Small intestine (tissue), 7 donors: ENCODE results near the gene RHOA. TPM values are rescaled to one million over a fixed set of nuclear protein-coding genes. Genes with fewer than 3 reads are reported as not detected.

Source experiments
- DNase-seq, 2 donors: peaks; one replicate each; pipeline versions ENCODE4 v3.0.0 to v3.0.0-alpha.2; 2013
- FAIRE-seq: peaks from 2 replicates; lab custom pipeline; 2012; peaks lifted over from hg19 to GRCh38; lab: Jason Lieb, UNC
- H3K27ac ChIP-seq, 3 donors: one replicate each; pipeline ENCODE4 v1.5.1; 2013; ENCODE audit warnings: low read length in 2 of 3, mild to moderate bottlenecking in 2 of 3, control low read depth in 1 of 3, inconsistent platforms in 1 of 3, low read depth in 1 of 3, moderate library complexity in 1 of 3
- H3K27me3 ChIP-seq, 3 donors: one replicate each; pipeline ENCODE4 v1.6.1; 2013; ENCODE audit warnings: low read length in 3 of 3, inconsistent platforms in 1 of 3; ENCODE audit not compliant: control insufficient read depth in 3 of 3, insufficient read depth in 3 of 3
- H3K36me3 ChIP-seq, 3 donors: one replicate each; pipeline ENCODE4 v1.6.1; 2013; ENCODE audit warnings: low read length in 3 of 3, inconsistent platforms in 1 of 3, low read depth in 1 of 3, mild to moderate bottlenecking in 1 of 3, moderate library complexity in 1 of 3; ENCODE audit not compliant: control insufficient read depth in 3 of 3, insufficient read depth in 2 of 3
- H3K4me1 ChIP-seq, 3 donors: one replicate each; pipeline ENCODE4 v1.6.1; 2013; ENCODE audit warnings: low read length in 2 of 3, inconsistent platforms in 1 of 3, low read depth in 1 of 3, mild to moderate bottlenecking in 1 of 3, moderate library complexity in 1 of 3; ENCODE audit not compliant: control insufficient read depth in 3 of 3, insufficient read depth in 2 of 3
- H3K4me3 ChIP-seq, 3 donors: one replicate each; pipeline ENCODE4 v1.5.1; 2013; ENCODE audit warnings: low read length in 3 of 3, control low read depth in 1 of 3, inconsistent platforms in 1 of 3, low read depth in 1 of 3, mild to moderate bottlenecking in 1 of 3, moderate library complexity in 1 of 3
- H3K9me3 ChIP-seq, 2 donors: one replicate each; pipeline ENCODE4 v1.6.1; 2013; ENCODE audit warnings: low read depth in 1 of 2, low read length in 1 of 2; ENCODE audit not compliant: control insufficient read depth in 2 of 2, insufficient read depth in 1 of 2
- WGBS, 3 donors: extraction: QIAGEN DNeasy Blood & Tissue Kit; methylation state at CpG; one replicate each; pipeline ENCODE4 v1.1.7; 2013; 5-methylcytosine and 5-hydroxymethylcytosine counted together
- polyA plus RNA-seq, 4 donors: library from polyadenylated mRNA; stranded (reverse) in 3 of 4; unstranded in 1 of 4; fragments of 200-250 nt in 3 of 4; fragments of 120-200 nt in 1 of 4; gene quantifications; one replicate each; pipeline versions ENCODE4 v1.2.1 to v1.2.3, GENCODE V29; 2013
- donor health status: healthy with polysubstance abuse.
- donor health status: control.
- donor health status: control.
- donor health status: Bipolar disorder and iron deficiency.
- donor health status: healthy.

RHOA gene
- polyA plus RNA-seq, 4 donors, result 309 to 371 (median 362) TPM

- Histone ChIP-seq H3K36me3 (peaks cover 19 to 76% (median 24%) of the 10 kb centered on the region in 3 donors), H3K4me3 (no peak overlapping the region), H3K27me3 (no peaks in the 10 kb centered on the region), H3K9me3 (no peaks in the 10 kb centered on the region), H3K4me1 (no peaks in the 10 kb centered on the region), H3K27ac (no peak overlapping the region)
- WGBS, 3 donors, result 91 to 97% (median 96%) methylated on average over 16 of the region's 16 CpGs
- DNase-seq (no peak), FAIRE-seq (no peak)
These were observed 94.9 kb downstream of the RHOA start for GRCh38 chr3:49316696-49317457.

GRCh38 chr3:49313896-49314688 lies 97.7 kb downstream of the RHOA start:
- Histone ChIP-seq H3K27ac (no peak overlapping the region), H3K4me3 (no peak overlapping the region), H3K36me3 (peaks cover 19 to 80% (median 22%) of the 10 kb centered on the region in 3 donors), H3K27me3 (no peaks in the 10 kb centered on the region), H3K9me3 (no peaks in the 10 kb centered on the region), H3K4me1 (no peaks in the 10 kb centered on the region)
- DNase-seq, result no peak
- WGBS, 3 donors, result 92 to 100% (median 95%) methylated on average over 1 of the region's 1 CpG
- no peak for FAIRE-seq

- H3K27ac ChIP-seq, result no peak overlapping the region
- H3K36me3 ChIP-seq, result peaks cover 12 to 72% (median 19%) of the 10 kb centered on the region in 3 donors
- DNase-seq, result no peak
- WGBS, 3 donors, result 93 to 97% (median 95%) methylated on average over 3 of the region's 3 CpGs
- no peaks in the 10 kb centered on the region for H3K27me3 ChIP-seq
- H3K4me1 ChIP-seq, result no peaks in the 10 kb centered on the region
- FAIRE-seq, result no peak
- H3K4me3 ChIP-seq, result no peak overlapping the region
- H3K9me3 ChIP-seq, result no peaks in the 10 kb centered on the region
These were observed 100.5 kb downstream of the RHOA start for GRCh38 chr3:49311283-49311682.

- 97 to 100% (median 100%) methylated on average over 1 of the region's 1 CpG for WGBS, 3 donors
- H3K27ac ChIP-seq, result no peak overlapping the region
- peaks cover 15 to 74% (median 22%) of the 10 kb centered on the region in 3 donors for H3K36me3 ChIP-seq
- H3K27me3 ChIP-seq, result no peaks in the 10 kb centered on the region
- H3K4me1 ChIP-seq, result no peaks in the 10 kb centered on the region
- FAIRE-seq, result no peak
- H3K9me3 ChIP-seq, result no peaks in the 10 kb centered on the region
- H3K4me3 ChIP-seq, result no peak overlapping the region
- no peak for DNase-seq
These were observed 101.1 kb downstream of the RHOA start for GRCh38 chr3:49310677-49311076.

Other genes with a start within 250 kb of the RHOA start
- 10 to 100 TPM; 13.0 to 24.2 (median 17.9) TPM for gene CCDC71, start 245.6 kb downstream of the RHOA start, polyA plus RNA-seq
- 10 to 100 TPM in 2 of 4 donors, 1 to 10 TPM in 2; 6.3 to 58.0 (median 13.8) TPM for gene KLHDC8B, start 240.4 kb downstream of the RHOA start, polyA plus RNA-seq
- gene C3orf62, start 134.7 kb downstream of the RHOA start, polyA plus RNA-seq, result 10 to 100 TPM in 1 of 4 donors, 1 to 10 TPM in 3; 4.5 to 11.1 (median 6.0) TPM
- 10 to 100 TPM; 21.3 to 44.8 (median 24.8) TPM for gene USP4, start 71.9 kb downstream of the RHOA start, polyA plus RNA-seq
- gene GPX1, start 53.6 kb downstream of the RHOA start, polyA plus RNA-seq, result 100 to 1,000 TPM; 183 to 419 (median 337) TPM
- 10 to 100 TPM; 23.5 to 41.8 (median 32.2) TPM for gene TCTA, start 447 bp upstream of the RHOA start, polyA plus RNA-seq
- 10 to 100 TPM; 15.4 to 48.7 (median 27.4) TPM for gene AMT, start 10.5 kb upstream of the RHOA start, polyA plus RNA-seq
- 10 to 100 TPM in 1 of 4 donors, 1 to 10 TPM in 3; 2.2 to 14.1 (median 5.4) TPM for gene NICN1, start 17.3 kb upstream of the RHOA start, polyA plus RNA-seq
- 10 to 100 TPM in 2 of 4 donors, 1 to 10 TPM in 2; 3.8 to 42.6 (median 23.8) TPM for gene DAG1, start 58.3 kb upstream of the RHOA start, polyA plus RNA-seq
- under 1 TPM in 3 of 4 donors, not detected in 1; under 0.01 to 0.69 (median 0.64) TPM for gene BSN, start 142.5 kb upstream of the RHOA start, polyA plus RNA-seq